DOHH2 (cell line): ENCODE measurements around the gene TUNAR.

Experiments
- H3F3A ChIP-seq: fragments of 200-600 bp; sonication (generic), shearing (Covaris generic); 2 replicates; pipeline ENCODE4 v1.6.0; 2016; ENCODE audit warnings: antibody characterized with exemption, mild to moderate bottlenecking; ENCODE audit not compliant: control insufficient read depth, insufficient read depth
- H3K27ac ChIP-seq: fragments of 200-600 bp; sonication (generic); 2 replicates; pipeline ENCODE4 v1.5.1; 2014; ENCODE audit warnings: low read depth, mild to moderate bottlenecking, low read length, moderate library complexity
- H3K27me3 ChIP-seq: fragments of 200-600 bp; sonication (generic); 2 replicates; pipeline ENCODE4 v1.6.1; 2014; ENCODE audit warnings: mild to moderate bottlenecking, low read length, mixed read lengths; ENCODE audit not compliant: control insufficient read depth
- H3K36me3 ChIP-seq: fragments of 200-600 bp; sonication (generic); 2 replicates; pipeline ENCODE4 v1.6.1; 2014; ENCODE audit warnings: mild to moderate bottlenecking, low read length, moderate library complexity, mixed read lengths; ENCODE audit not compliant: control insufficient read depth
- H3K4me1 ChIP-seq: fragments of 200-600 bp; sonication (generic); 2 replicates; pipeline ENCODE4 v1.6.1; 2014; ENCODE audit warnings: mild to moderate bottlenecking, low read length, mixed read lengths; ENCODE audit not compliant: control insufficient read depth
- H3K4me2 ChIP-seq: fragments of 200-600 bp; sonication (generic); 2 replicates; pipeline ENCODE4 v1.6.0; 2014; ENCODE audit warnings: mild to moderate bottlenecking, low read length, moderate library complexity
- H3K4me3 ChIP-seq: fragments of 200-600 bp; sonication (generic); 2 replicates; pipeline ENCODE4 v1.5.1; 2014; ENCODE audit warnings: mild to moderate bottlenecking, low read length, mixed read lengths
- H3K79me2 ChIP-seq: fragments of 200-600 bp; sonication (generic); 2 replicates; pipeline ENCODE4 v1.6.1; 2014; ENCODE audit warnings: mild to moderate bottlenecking, low read length, mixed read lengths; ENCODE audit not compliant: control insufficient read depth
- H3K9me2 ChIP-seq: fragments of 200-600 bp; sonication (generic); replicated peaks from 2 replicates; pipeline ENCODE4 v1.6.1; 2014; ENCODE audit warnings: mild to moderate bottlenecking, low read length, mixed read lengths; ENCODE audit not compliant: control insufficient read depth
- H3K9me3 ChIP-seq: fragments of 200-600 bp; sonication (generic); 2 replicates; pipeline ENCODE4 v1.6.1; 2014; ENCODE audit warnings: antibody characterized with exemption, low read length, mixed read lengths; ENCODE audit not compliant: control insufficient read depth, insufficient read depth
- H4K20me1 ChIP-seq: fragments of 200-600 bp; sonication (generic); 2 replicates; pipeline ENCODE4 v1.6.0; 2014; ENCODE audit warnings: low read depth, mild to moderate bottlenecking, antibody characterized with exemption, low read length, moderate library complexity; ENCODE audit not compliant: control insufficient read depth, insufficient read depth
- CTCF ChIP-seq: fragments of 200-600 bp; sonication (generic); IDR thresholded peaks from one replicate; pipeline ENCODE4 v1.5.1; 2014; ENCODE audit warnings: antibody characterized with exemption, mild to moderate bottlenecking, low read depth, low read length; ENCODE audit not compliant: poor library complexity, severe bottlenecking
- EZH2phosphoT487 ChIP-seq: fragments of 200-600 bp; sonication (generic); IDR thresholded peaks from 2 replicates; pipeline ENCODE4 v1.6.1; 2017; ENCODE audit warnings: borderline replicate concordance, mild to moderate bottlenecking, antibody characterized with exemption, low read length, moderate library complexity, mixed read lengths

Gene TUNAR

GRCh38 chr14:95935228-95935822 is 58.7 kb downstream of the TUNAR start:
- H3K9me3 ChIP-seq = no peaks in the 10 kb centered on the region
- no peak overlapping the region for H3K4me3 ChIP-seq
- H3K27me3 ChIP-seq = peaks cover 3% of the 10 kb centered on the region; the same call in 1 of the 2 replicates
- TF ChIP-seq CTCF (no peak), EZH2phosphoT487 (no peak)
- no peaks in the 10 kb centered on the region for H3K79me2 ChIP-seq
- no peaks in the 10 kb centered on the region for H3K4me1 ChIP-seq
- H3K9me2 ChIP-seq = no peaks in the 10 kb centered on the region; the same call in 1 of the 2 replicates
- no peak overlapping the region for H3K27ac ChIP-seq
- no peaks in the 10 kb centered on the region for H3K36me3 ChIP-seq
- no peaks in the 10 kb centered on the region for H4K20me1 ChIP-seq
- H3F3A ChIP-seq = no peaks in the 10 kb centered on the region
- no peak overlapping the region for H3K4me2 ChIP-seq

DNA sequence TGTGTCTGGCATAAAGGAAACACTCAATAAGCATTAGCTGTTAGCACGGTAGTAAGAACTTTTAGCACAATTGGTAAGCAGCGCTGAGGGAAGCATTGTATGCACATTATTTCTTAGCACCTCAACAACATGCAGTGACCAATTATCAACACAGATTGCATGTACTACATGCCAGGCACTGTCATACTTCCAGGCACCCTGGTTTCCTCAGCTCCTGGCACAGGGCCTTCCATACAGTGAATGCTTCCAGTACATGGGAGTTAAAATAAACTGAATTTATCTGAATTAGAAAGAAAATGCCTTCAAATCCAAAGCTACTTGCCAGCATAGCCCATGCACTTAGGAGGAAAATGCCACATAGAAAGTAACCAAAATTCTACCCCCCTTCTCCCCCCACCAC is 59.4 kb downstream of the TUNAR start:
- Histone ChIP-seq H3K27ac (no peak overlapping the region), H3F3A (no peaks in the 10 kb centered on the region), H4K20me1 (no peaks in the 10 kb centered on the region), H3K9me3 (no peaks in the 10 kb centered on the region), H3K27me3 (peaks cover 3% of the 10 kb centered on the region; the same call in 1 of the 2 replicates), H3K4me3 (no peak overlapping the region), H3K79me2 (no peaks in the 10 kb centered on the region), H3K36me3 (no peaks in the 10 kb centered on the region), H3K9me2 (no peaks in the 10 kb centered on the region; the same call in 1 of the 2 replicates), H3K4me2 (no peak overlapping the region), H3K4me1 (no peaks in the 10 kb centered on the region)
- no peak for TF ChIP-seq CTCF
- no peak for TF ChIP-seq EZH2phosphoT487

DNA sequence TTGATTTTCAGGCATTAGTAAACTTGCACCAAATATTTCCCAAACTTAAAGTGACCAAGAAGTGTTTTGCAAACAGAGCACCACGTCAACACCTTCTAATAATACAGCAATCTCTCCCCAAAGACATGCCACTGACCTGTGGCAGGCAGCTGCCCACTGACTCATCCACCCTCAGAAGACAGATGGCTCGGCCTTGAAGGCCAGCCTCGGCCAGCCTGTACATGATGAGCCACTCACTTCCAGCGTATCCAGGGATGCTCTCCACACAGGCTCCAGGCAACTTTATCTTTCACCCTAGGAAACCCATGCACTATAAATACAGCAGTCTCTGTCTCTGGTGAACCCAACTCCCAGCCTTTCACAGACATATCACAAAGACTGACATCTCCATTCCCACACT is 62.7 kb downstream of the TUNAR start:
- Histone ChIP-seq H3K36me3 (no peaks in the 10 kb centered on the region), H3K4me3 (no peak overlapping the region), H3K79me2 (no peaks in the 10 kb centered on the region), H3K27me3 (no peaks in the 10 kb centered on the region), H3K27ac (no peak overlapping the region), H4K20me1 (no peaks in the 10 kb centered on the region), H3K9me2 (no peaks in the 10 kb centered on the region; the same call in 1 of the 2 replicates), H3K4me1 (no peaks in the 10 kb centered on the region), H3F3A (no peaks in the 10 kb centered on the region), H3K4me2 (no peak overlapping the region), H3K9me3 (peaks cover 7% of the 10 kb centered on the region; the same call in 1 of the 2 replicates)
- no peak for TF ChIP-seq CTCF
- TF ChIP-seq EZH2phosphoT487 = no peak
